Stromal cell of bone marrow (primary cell): Measurements from ENCODE around the gene RBFA.

Experiments used
- DNase-seq: peaks from one replicate; pipeline ENCODE4 v3.0.0-alpha.2; 2012; ENCODE audit warnings: low read depth

RBFA gene

DNA sequence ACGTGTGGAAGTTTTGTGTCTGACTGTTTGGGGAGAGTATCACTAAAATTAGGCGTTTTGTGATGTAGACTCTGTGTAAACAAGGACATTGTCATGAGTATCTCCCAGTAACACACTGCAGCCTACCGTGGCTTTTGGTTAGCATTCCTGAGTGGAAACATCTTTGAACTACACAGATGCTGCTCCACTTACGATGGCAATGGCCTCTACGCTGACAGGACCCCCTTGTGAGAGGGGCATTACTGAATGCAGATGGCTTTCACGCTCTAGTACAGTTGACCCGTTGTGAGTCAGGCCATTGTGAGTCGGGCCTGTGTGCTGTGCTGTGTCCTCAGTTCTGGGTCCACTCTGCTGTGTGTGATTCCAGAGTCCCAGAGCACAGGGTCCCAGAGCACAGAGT is 40.5 kb downstream of the RBFA start:
- DNase-seq = no peak

- no peak for DNase-seq
Observed at GRCh38 chr18:80075940-80076339, 41.7 kb downstream of the RBFA start.

- no peak for DNase-seq
Observed at GRCh38 chr18:80076379-80076778, 42.1 kb downstream of the RBFA start.

DNA sequence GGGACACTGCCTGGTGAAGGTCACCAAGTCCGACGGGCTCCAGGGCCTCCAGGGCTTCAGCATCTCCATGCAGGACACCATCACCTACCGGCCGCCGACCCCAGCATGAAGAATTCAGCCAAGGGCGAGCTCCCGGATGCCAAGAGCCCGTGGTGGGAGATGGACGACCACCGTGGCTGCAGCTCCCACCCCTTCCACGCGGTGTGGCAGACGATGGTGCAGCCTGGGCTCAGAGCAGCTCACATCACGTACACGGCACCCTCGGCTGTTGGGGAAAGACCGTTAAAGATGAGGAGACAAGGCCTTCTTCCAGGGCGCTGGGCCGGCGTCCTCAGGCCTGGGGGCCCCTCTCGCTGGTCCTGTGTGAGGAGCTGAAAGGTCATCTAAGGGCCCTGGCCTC is 43.6 kb downstream of the RBFA start:
- no peak for DNase-seq
